ENCODE data around the gene MSLN. TPM values are rescaled to one million over a fixed set of nuclear protein-coding genes. Genes with fewer than 3 reads are reported as not detected.

Gene MSLN
- total RNA-seq, 2 donors from 2014 or later: 44.8 to 94.6 TPM

DNA sequence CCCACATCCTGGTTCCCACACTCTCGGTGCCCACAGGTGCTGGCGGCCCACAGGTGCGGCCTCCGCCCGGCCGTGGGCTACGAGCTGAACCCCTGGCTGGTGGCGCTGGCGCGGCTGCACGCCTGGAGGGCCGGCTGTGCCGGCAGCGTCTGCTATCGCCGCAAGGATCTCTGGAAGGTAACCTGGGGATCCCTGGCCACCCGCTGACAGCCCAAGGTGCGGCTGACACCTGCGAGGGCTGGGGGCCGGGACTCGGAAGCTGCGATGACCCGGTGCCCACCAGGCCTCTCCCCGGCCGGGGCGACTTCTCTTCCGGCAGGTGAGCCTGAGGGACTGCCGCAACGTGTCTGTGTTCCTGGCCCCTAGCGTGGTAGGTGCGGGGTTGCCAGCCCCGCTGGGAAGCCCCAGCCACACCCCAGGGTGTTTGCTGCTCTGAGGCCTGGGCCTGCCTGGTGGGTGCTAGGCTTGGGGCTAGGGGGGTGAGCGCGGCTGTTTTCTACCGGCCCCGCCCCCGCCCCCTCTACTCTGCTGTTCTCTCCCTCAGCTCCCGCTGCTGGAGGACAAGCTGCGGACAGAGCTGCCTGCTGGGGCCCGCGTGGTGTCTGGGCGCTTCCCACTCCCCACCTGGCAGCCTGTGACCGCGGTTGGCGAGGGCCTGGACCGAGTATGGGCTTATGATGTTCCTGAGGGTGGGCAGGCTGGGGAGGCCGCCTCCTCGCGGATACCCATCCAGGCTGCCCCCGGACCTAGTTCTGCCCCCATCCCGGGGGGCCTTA, 38.6 kb upstream of the MSLN start:
- Histone ChIP-seq H3K27ac (peak overlapping the region; percentile 91 to 92), H3K4me3 (peak overlapping the region; percentile 65 to 83), H3K4me1 (peaks cover 0 to 43% of the 10 kb centered on the region in 2 donors), H3K36me3 (no peaks in the 10 kb centered on the region), H3K27me3 (no peaks in the 10 kb centered on the region), H3K9me3 (no peaks in the 10 kb centered on the region)
- TF ChIP-seq, protein P1, sequence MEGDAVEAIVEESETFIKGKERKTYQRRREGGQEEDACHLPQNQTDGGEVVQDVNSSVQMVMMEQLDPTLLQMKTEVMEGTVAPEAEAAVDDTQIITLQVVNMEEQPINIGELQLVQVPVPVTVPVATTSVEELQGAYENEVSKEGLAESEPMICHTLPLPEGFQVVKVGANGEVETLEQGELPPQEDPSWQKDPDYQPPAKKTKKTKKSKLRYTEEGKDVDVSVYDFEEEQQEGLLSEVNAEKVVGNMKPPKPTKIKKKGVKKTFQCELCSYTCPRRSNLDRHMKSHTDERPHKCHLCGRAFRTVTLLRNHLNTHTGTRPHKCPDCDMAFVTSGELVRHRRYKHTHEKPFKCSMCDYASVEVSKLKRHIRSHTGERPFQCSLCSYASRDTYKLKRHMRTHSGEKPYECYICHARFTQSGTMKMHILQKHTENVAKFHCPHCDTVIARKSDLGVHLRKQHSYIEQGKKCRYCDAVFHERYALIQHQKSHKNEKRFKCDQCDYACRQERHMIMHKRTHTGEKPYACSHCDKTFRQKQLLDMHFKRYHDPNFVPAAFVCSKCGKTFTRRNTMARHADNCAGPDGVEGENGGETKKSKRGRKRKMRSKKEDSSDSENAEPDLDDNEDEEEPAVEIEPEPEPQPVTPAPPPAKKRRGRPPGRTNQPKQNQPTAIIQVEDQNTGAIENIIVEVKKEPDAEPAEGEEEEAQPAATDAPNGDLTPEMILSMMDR (IDR thresholded peaks at IDR 0.05): no peak
- DNase-seq (ENCODE audit: low spot score): no peak

DNA sequence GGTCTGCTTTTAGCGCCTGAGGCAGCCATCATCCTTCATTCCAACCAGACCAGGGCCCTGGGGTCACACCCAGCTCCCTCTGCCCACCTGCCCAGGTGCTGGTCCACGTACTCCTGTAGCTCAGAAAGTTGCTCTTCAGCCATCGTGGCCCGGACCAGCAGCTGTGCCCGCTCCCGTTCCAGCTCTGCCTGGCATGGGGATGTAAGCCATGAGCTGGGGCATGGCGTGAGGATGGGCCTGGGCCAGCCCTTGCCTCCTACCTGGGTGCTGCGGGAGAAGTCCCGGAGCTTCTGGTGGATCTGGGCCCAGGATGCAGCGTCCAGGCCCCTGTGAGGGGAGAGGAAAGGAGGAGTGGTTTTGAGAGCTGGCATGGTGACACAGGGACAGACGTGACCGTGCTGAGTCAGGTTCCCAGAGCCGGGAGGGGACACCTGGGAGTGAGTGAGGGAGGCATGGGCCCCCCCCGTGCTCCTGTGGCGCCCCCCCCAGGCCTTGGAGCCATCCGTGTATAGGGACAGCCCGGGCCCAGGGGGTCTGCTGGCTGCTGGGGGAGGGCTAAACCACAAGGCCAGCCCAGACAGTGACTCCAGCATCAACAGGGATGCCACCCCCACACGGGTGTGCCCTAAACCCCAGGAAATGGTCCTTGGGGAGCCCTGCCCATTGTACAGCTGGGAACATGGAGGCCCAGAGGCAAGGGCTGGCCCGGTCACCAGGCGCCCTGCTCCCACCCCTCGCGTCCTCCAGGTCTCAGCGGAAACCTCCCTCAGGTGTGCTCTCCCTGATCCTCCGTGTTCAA, 37.5 kb upstream of the MSLN start:
- no peak overlapping the region for H3K4me3 ChIP-seq
- no peak overlapping the region for H3K27ac ChIP-seq
- DNase-seq (ENCODE audit: low spot score): no peak
- TF ChIP-seq, protein P1 (IDR thresholded peaks at IDR 0.05): no peak
- no peaks in the 10 kb centered on the region for H3K27me3 ChIP-seq
- H3K4me1 ChIP-seq: peaks cover 0 to 50% of the 10 kb centered on the region in 2 donors
- no peaks in the 10 kb centered on the region for H3K36me3 ChIP-seq
- no peaks in the 10 kb centered on the region for H3K9me3 ChIP-seq

DNA sequence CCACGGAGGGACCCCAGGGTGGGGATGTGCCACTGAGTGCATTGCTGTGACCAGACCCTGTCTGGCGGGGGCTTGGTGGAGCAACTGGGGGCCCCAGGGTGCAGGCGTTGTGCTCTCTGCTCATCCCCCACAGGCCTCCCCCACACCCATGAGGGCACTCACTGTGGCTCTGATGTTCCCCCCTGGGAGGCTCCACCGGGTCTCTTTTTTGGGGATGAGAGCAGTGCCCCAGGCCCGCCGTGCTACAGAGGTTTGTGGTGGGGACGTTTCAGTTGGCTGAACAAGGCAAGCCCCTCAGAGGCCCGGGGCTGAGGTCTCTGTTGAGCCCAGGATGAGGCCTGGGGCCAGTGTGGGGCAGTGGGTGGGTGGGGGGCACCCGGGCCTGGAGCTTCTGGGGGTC, 36.8 kb upstream of the MSLN start:
- no peaks in the 10 kb centered on the region for H3K27me3 ChIP-seq
- TF ChIP-seq, protein P1 (IDR thresholded peaks at IDR 0.05): no peak
- DNase-seq (ENCODE audit: low spot score): no peak
- no peaks in the 10 kb centered on the region for H3K36me3 ChIP-seq
- no peak overlapping the region for H3K4me3 ChIP-seq
- peaks cover 0 to 56% of the 10 kb centered on the region in 2 donors for H3K4me1 ChIP-seq
- no peak overlapping the region for H3K27ac ChIP-seq
- no peaks in the 10 kb centered on the region for H3K9me3 ChIP-seq

DNA sequence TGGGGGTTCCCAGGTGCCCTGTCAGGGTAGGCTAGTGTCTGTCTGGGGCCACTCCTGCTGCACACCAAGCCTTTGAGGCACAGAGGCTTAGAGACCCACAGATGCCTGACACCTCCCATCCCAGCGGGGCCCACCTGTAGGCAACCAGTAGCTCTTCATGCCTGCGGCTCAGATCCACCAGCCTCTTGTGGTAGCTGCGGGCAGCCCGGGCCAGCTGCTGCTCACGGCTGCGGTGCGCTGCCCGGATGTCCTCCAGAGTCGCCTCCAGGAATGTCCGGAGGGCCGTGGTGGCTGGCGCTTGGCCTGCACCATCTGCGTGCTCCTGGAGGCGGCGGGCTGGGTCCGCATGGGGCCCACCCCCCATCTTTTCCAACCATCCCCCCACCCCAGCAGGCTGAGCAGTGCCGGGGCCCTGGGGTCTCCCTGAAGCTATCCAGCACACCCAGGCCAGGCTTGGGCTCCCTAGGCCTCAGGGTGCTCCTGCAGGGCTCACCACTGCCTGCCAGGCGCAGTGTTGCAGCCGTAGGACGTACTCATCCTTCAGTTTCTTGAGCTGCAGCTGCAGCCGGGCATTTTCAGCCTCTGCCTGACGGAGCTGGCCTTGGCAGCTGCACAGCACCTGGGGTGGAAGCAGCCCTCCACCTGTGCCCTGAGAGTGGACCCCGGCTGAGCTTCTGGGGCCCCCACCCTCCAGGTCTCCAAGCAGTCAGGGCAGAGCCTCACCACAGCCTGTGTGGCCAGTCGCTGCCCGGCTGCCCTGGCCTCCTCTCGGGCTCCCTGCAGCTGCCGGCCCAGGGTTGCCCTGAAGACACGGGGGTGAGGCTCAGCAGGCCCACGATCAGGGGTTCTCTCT, 36.1 kb upstream of the MSLN start:
- Histone ChIP-seq H3K36me3 (no peaks in the 10 kb centered on the region), H3K9me3 (no peaks in the 10 kb centered on the region), H3K27ac (no peak overlapping the region), H3K4me3 (no peak overlapping the region), H3K27me3 (no peaks in the 10 kb centered on the region), H3K4me1 (peaks cover 0 to 53% of the 10 kb centered on the region in 2 donors)
- TF ChIP-seq, protein P1 (IDR thresholded peaks at IDR 0.05): no peak
- DNase-seq (ENCODE audit: low spot score): no peak

DNA sequence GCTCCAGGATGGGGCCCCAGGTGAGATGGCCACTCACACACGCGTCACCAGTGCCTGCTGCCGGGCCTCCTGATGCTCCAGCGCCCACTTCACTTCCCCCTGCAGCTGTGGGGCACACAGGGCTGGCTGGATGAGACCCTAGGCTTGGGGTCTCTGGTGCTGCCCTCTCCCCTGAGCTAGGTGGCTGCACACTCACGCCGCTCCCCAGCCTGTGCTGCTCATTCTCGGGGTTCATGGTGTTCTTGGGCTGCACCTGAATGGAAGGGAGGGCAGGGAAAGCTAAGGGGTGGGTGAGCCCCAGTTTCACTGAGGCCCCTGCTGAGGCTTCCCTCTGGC, 35.5 kb upstream of the MSLN start:
- H3K4me1 ChIP-seq: peaks cover 0 to 47% of the 10 kb centered on the region in 2 donors
- H3K27ac ChIP-seq: no peak overlapping the region
- H3K9me3 ChIP-seq: no peaks in the 10 kb centered on the region
- no peaks in the 10 kb centered on the region for H3K36me3 ChIP-seq
- no peak for DNase-seq (ENCODE audit: low spot score)
- H3K27me3 ChIP-seq: no peaks in the 10 kb centered on the region
- TF ChIP-seq, protein P1 (IDR thresholded peaks at IDR 0.05): no peak
- no peak overlapping the region for H3K4me3 ChIP-seq
